GM19099 (cell line): ENCODE results near the gene NDUFAF3.

Source experiments
- POLR2A ChIP-seq: IDR thresholded peaks from 3 replicates; pipeline ENCODE4 v1.6.1; 2011; ENCODE audit warnings: low read depth; ENCODE audit not compliant: insufficient read length; ENCODE audit errors: extremely low read depth

The NDUFAF3 gene

GRCh38 chr3:48991851-48992545 lies 29.9 kb upstream of the NDUFAF3 start:
- no peak for TF ChIP-seq POLR2A

DNA sequence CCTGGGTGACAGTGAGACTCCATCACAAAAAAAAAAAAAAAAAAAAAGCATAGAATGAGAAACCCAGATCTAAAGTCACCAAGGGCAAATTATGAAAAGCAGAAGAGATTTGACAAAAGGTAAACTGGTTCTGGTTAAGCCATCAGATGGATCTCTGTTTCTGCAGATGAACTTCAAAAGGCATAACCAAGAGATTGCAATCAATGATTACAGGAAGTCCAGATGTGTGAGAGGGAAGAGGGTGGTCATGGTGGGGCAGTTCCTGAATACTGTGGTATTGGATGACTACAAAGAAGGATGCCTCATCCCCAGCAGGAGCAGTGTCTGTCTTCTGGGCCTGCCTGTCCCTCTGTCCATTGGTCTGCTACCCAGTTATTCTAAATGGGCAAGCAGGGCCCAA lies 28.1 kb upstream of the NDUFAF3 start:
- no peak for TF ChIP-seq POLR2A

GRCh38 chr3:48996640-48997039 lies 25.3 kb upstream of the NDUFAF3 start:
- TF ChIP-seq POLR2A, result no peak

GRCh38 chr3:48997102-48997635 lies 24.8 kb upstream of the NDUFAF3 start:
- no peak for TF ChIP-seq POLR2A

DNA sequence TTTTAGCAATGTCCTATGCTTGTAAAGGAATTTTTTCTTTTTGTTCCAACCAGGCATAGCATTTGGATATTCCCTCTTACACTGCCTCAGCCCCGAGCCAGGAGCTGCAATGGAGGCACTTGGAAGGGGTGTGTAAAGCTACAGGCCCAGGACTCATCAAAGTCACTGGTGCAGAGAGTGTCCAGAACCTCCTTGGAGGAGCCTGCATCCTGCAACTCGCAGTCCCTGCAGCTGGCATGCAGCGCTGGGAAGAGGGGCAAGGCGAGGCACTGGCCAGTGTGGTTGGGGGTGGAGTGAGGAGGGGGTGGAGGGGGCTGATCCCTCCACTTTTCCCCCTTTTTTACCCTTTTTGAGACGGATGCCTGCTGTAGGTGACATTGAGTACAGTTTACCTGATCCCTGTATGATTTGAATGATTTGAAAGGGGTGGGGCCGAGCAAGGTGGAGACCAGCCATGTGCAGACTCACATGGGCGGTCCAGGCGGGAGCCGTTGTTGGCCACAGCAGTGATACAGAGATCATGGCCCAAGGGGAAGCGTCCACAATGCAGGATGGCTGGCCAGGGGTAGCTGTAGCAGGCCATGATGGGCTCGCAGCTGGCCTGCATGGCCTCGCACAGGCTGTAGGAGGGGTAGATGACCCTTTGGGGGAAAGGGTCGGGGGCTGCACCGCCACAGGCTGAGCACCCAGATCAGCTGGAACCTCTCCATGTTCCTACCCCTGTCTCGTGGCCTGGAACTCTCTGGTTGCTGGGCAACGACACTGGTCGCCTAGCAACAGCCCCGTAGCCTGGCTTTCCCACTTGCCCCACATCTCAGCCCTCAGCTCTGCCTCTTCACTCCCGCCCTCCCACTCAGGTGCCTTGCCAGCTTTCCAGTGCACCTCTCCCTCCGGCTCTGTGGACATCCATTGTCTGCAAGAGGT lies 23.9 kb upstream of the NDUFAF3 start:
- no peak for TF ChIP-seq POLR2A

GRCh38 chr3:48999085-48999858 lies 22.6 kb upstream of the NDUFAF3 start:
- no peak for TF ChIP-seq POLR2A

DNA sequence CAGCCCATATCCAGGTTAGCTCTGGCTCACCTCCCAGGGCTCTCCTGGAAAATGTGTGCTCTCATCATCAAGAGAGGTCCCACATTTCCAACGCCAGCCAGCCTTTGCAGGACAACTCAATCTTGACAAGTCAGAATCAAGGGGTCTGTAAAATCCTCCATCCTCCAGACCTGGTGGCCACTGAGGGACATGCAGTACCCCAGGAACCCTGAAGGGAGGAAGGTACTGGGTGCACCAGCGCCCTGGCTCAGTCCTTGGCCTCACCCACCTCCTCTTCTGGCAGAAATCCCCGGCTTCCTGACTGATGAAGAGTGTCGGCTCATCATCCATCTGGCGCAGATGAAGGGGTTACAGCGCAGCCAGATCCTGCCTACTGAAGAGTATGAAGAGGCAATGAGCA lies 20.8 kb upstream of the NDUFAF3 start:
- TF ChIP-seq POLR2A, result no peak

GRCh38 chr3:49004352-49005302 lies 17.3 kb upstream of the NDUFAF3 start:
- no peak for TF ChIP-seq POLR2A

- TF ChIP-seq POLR2A, result no peak
These were observed 16.6 kb upstream of the NDUFAF3 start for GRCh38 chr3:49005303-49005680.

DNA sequence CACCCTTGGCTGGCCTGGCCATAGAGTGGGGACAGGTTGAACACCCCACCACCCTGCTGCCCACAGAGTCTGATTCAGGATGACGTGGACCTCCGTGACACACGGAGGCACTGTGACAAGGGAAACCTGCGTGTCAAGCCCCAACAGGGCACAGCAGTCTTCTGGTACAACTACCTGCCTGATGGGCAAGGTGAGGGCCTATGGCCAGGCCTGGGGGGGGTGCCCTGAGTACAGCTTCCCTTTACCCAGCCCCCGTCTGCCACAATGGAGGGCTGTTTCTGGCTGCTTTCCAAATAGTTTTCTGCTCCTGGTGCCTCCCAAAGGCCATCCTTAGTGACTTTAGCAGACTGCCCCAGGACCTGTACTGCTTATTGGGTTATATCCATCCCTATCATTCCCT lies 15.9 kb upstream of the NDUFAF3 start:
- TF ChIP-seq POLR2A, result no peak

DNA sequence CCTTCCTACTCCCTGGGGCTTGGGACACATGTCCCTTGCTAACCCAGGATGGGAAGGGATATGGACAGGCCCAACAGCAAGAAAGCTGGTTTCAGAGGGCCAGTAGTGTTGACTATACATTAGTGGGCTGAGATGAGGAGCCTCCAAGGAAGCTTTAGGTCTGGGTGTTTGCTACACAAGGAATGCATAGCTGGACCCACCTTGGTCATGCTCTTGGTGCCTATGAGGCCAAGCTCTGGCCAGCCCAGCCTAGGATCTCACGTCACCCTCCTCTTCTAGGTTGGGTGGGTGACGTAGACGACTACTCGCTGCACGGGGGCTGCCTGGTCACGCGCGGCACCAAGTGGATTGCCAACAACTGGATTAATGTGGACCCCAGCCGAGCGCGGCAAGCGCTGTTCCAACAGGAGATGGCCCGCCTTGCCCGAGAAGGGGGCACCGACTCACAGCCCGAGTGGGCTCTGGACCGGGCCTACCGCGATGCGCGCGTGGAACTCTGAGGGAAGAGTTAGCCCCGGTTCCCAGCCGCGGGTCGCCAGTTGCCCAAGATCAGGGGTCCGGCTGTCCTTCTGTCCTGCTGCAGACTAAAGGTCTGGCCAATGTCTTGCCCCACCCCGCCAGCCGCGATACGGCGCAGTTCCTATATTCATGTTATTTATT lies 15.4 kb upstream of the NDUFAF3 start:
- no peak for TF ChIP-seq POLR2A

DNA sequence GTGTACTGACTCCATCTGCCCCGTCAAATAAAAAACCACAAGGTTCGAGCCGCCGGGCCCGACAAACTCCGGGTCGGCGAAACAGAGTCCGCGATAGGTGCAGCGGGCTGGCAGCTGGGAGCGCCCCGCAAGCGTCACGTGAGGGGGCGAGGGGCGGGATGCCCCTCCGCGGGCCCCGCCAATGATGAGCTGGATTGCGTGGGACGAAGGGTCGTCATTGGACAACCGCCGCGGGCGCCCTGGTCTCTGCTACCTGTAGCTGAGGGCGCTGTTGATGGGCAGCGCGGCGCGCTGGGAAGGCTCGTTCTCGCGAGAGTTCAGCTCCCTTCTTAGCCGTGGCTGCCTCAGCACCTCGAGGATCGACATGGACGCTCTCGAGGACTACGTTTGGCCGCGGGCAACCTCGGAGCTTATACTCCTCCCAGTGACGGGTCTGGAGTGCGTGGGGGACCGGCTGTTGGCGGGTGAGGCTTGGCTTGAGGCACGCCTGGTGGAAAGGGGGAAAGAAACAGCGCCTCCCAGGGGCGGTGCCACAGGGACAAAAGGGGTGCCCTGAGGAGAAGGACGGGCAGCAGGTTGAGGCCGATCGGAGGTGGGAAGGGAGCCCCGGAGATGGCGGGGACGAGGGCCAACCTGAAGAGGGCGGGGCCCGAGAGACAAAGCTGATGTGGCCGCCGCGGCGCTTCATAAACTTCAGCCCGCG lies 14.7 kb upstream of the NDUFAF3 start, which contains the start of gene WDR6:
Gene WDR6, plus strand, starts transcription at position 324 of the 703 bp plus-strand sequence. Its CDS starts 41 bp downstream, at position 365.
- TF ChIP-seq POLR2A, result peak; percentile 92
